IMR-90 (cell line): Measurements from ENCODE around the gene LDLRAD4. TPM values are rescaled to one million over a fixed set of nuclear protein-coding genes. Genes with fewer than 3 reads are reported as not detected.

ENCODE experiments used
- ATAC-seq: fragments of 200-7000 bp; cut with Tn5 transposase; 2 replicates; pipeline ENCODE4 v1.9.1; 2020; ENCODE audit warnings: low read depth, mild to moderate bottlenecking, moderate library complexity
- BruUV-seq: library from RNA; stranded (reverse); fragments of 400-500 nt; replicated peaks from 2 replicates; lab custom pipeline; 2021; lab: Mats Ljungman, UMichigan
- CTCF ChIA-PET: fragments of 300-600 bp; formaldehyde crosslinking; extraction: SDS; loops from one replicate; lab custom pipeline; 2021; ENCODE audit warnings: antibody characterized with exemption; lab: Yijun Ruan, JAX
- POLR2A ChIA-PET: fragments of 300-600 bp; sonication (Branson Sonifier 250); formaldehyde crosslinking; loops from one replicate; lab custom pipeline; 2022; ENCODE audit warnings: antibody characterized with exemption; ENCODE audit not compliant: unreplicated experiment; lab: Charles Lee
- DNase-seq: peaks from one replicate; pipeline ENCODE4 v3.0.0; 2013
- H2AFZ ChIP-seq: replicated peaks from 2 replicates; pipeline ENCODE3; 2013; ENCODE audit warnings: low read length, mild to moderate bottlenecking; ENCODE audit not compliant: poor library complexity
- H2AK5ac ChIP-seq: 2 replicates; pipeline ENCODE4 v1.6.1; 2013; ENCODE audit warnings: low read depth, low read length, inconsistent platforms
- H2AK9ac ChIP-seq: replicated peaks from 2 replicates; pipeline ENCODE3; 2013; ENCODE audit warnings: mild to moderate bottlenecking, low read depth, low read length, moderate library complexity; ENCODE audit not compliant: poor library complexity
- H2BK120ac ChIP-seq: 2 replicates; pipeline ENCODE4 v1.6.1; 2013; ENCODE audit warnings: low read depth, low read length, inconsistent platforms
- H2BK15ac ChIP-seq: 3 replicates; pipeline ENCODE4 v1.6.1; 2013; ENCODE audit warnings: low read depth, low read length, inconsistent platforms
- H2BK20ac ChIP-seq: 2 replicates; pipeline ENCODE4 v1.6.1; 2013; ENCODE audit warnings: low read depth, mild to moderate bottlenecking, inconsistent platforms, low read length, moderate library complexity
- H2BK5ac ChIP-seq: 2 replicates; pipeline ENCODE4 v1.6.1; 2013; ENCODE audit warnings: mild to moderate bottlenecking, low read depth, low read length, inconsistent platforms; ENCODE audit not compliant: poor library complexity, severe bottlenecking
- H3K14ac ChIP-seq: replicated peaks from 2 replicates; pipeline ENCODE4 v1.6.1; 2013; ENCODE audit warnings: low read depth, low read length, inconsistent platforms
- H3K18ac ChIP-seq: 2 replicates; pipeline ENCODE4 v1.6.1; 2013; ENCODE audit warnings: low read depth, low read length, control low read depth
- H3K23ac ChIP-seq: 2 replicates; pipeline ENCODE4 v1.6.1; 2013; ENCODE audit warnings: low read depth, low read length, inconsistent platforms
- H3K27ac ChIP-seq: 2 replicates; pipeline ENCODE4 v1.5.1; 2013; ENCODE audit warnings: mild to moderate bottlenecking, control low read depth, low read length; ENCODE audit not compliant: insufficient read depth
- H3K27me3 ChIP-seq: 2 replicates; pipeline ENCODE4 v1.6.1; 2013; ENCODE audit warnings: low read length; ENCODE audit not compliant: control insufficient read depth, insufficient read depth
- H3K36me3 ChIP-seq: 2 replicates; pipeline ENCODE4 v1.6.1; 2013; ENCODE audit warnings: low read length, mixed read lengths; ENCODE audit not compliant: control insufficient read depth, insufficient read depth
- H3K4ac ChIP-seq: 2 replicates; pipeline ENCODE4 v1.6.1; 2013; ENCODE audit warnings: low read depth, low read length, inconsistent platforms
- H3K4me1 ChIP-seq: 2 replicates; pipeline ENCODE4 v1.6.1; 2013; ENCODE audit warnings: low read length, mixed read lengths; ENCODE audit not compliant: control insufficient read depth, insufficient read depth
- H3K4me2 ChIP-seq: 2 replicates; pipeline ENCODE4 v1.6.1; 2013; ENCODE audit warnings: low read depth, mild to moderate bottlenecking, control low read depth, low read length, moderate library complexity
- H3K4me3 ChIP-seq: 2 replicates; pipeline ENCODE4 v1.5.1; 2013; ENCODE audit warnings: low read depth, mild to moderate bottlenecking, control low read depth, low read length, moderate library complexity; ENCODE audit not compliant: insufficient read depth
- H3K56ac ChIP-seq: 2 replicates; pipeline ENCODE4 v1.6.1; 2013; ENCODE audit warnings: low read length, inconsistent platforms; ENCODE audit not compliant: insufficient read depth; ENCODE audit errors: extremely low read depth
- H3K79me1 ChIP-seq, 2 experiments: 2 replicates each; pipeline ENCODE4 v1.6.1; 2013; ENCODE audit warnings: low read length in 2 of 2, inconsistent platforms in 1 of 2, low read depth in 1 of 2
- H3K9ac ChIP-seq: 2 replicates; pipeline ENCODE4 v1.6.1; 2013; ENCODE audit warnings: low read depth, low read length, control low read depth
- H3K9me1 ChIP-seq: 2 replicates; pipeline ENCODE4 v1.6.1; 2013; ENCODE audit warnings: low read length, inconsistent platforms; ENCODE audit not compliant: insufficient read depth
- H3K9me3 ChIP-seq: 2 replicates; pipeline ENCODE4 v1.6.1; 2013; ENCODE audit warnings: low read length; ENCODE audit not compliant: control insufficient read depth, insufficient read depth
- H4K20me1 ChIP-seq: 2 replicates; pipeline ENCODE4 v1.6.1; 2013; ENCODE audit warnings: low read length, inconsistent platforms; ENCODE audit not compliant: insufficient read depth
- H4K5ac ChIP-seq: 2 replicates; pipeline ENCODE4 v1.6.1; 2013; ENCODE audit warnings: mild to moderate bottlenecking, low read depth, low read length, control low read depth
- H4K8ac ChIP-seq, 2 experiments: 2 replicates each; pipeline ENCODE4 v1.6.1; 2013; ENCODE audit warnings: low read depth in 2 of 2, low read length in 2 of 2, control low read depth in 1 of 2, inconsistent platforms in 1 of 2
- H4K91ac ChIP-seq: 2 replicates; pipeline ENCODE4 v1.6.1; 2013; ENCODE audit warnings: low read depth, low read length, inconsistent platforms; ENCODE audit not compliant: insufficient read depth
- BHLHE40 ChIP-seq: fragments of 150-350 bp; IDR thresholded peaks from 2 replicates; pipeline ENCODE4 v1.6.1; 2016; ENCODE audit warnings: mild to moderate bottlenecking, low read depth, low read length
- CEBPB ChIP-seq: IDR thresholded peaks from 2 replicates; pipeline ENCODE4 v1.6.1; 2012; ENCODE audit warnings: low read depth, low read length, improper control_type of control experiment
- CHD1 ChIP-seq: IDR thresholded peaks from 2 replicates; pipeline ENCODE4 v1.6.1; 2012; ENCODE audit warnings: low read depth, low read length, improper control_type of control experiment
- FOS ChIP-seq: fragments of 150-350 bp; IDR thresholded peaks from 2 replicates; pipeline ENCODE4 v1.6.1; 2016; ENCODE audit warnings: low read depth, low read length
- MAFK ChIP-seq: IDR thresholded peaks from 2 replicates; pipeline ENCODE4 v1.6.1; 2012; ENCODE audit warnings: low read depth, low read length, improper control_type of control experiment
- MAZ ChIP-seq: IDR thresholded peaks from 2 replicates; pipeline ENCODE4 v1.6.1; 2012; ENCODE audit warnings: low read depth, mild to moderate bottlenecking, low read length, improper control_type of control experiment, moderate library complexity, borderline replicate concordance
- MXI1 ChIP-seq: IDR thresholded peaks from 2 replicates; pipeline ENCODE4 v1.6.1; 2012; ENCODE audit warnings: low read depth, mild to moderate bottlenecking, low read length, moderate library complexity, borderline replicate concordance
- NFE2L2 ChIP-seq: fragments of 150-350 bp; IDR thresholded peaks from 2 replicates; pipeline ENCODE4 v1.6.1; 2016; ENCODE audit warnings: low read depth, mild to moderate bottlenecking, low read length
- POLR2A ChIP-seq: IDR thresholded peaks from 2 replicates; pipeline ENCODE4 v1.6.1; 2012; ENCODE audit warnings: mild to moderate bottlenecking, low read depth, low read length
- RAD21 ChIP-seq: IDR thresholded peaks from 2 replicates; pipeline ENCODE4 v1.6.1; 2012; ENCODE audit warnings: low read length, improper control_type of control experiment
- RCOR1 ChIP-seq: IDR thresholded peaks from 2 replicates; pipeline ENCODE4 v1.6.1; 2012; ENCODE audit warnings: mild to moderate bottlenecking, low read length, improper control_type of control experiment; ENCODE audit not compliant: insufficient replicate concordance
- RFX5 ChIP-seq: IDR thresholded peaks from 2 replicates; pipeline ENCODE4 v1.8.0; 2012; ENCODE audit warnings: low read depth, mild to moderate bottlenecking, low read length, moderate library complexity
- SMC3 ChIP-seq: fragments of 150-350 bp; IDR thresholded peaks from 2 replicates; pipeline ENCODE4 v1.6.1; 2016; ENCODE audit warnings: low read depth, mild to moderate bottlenecking, antibody characterized with exemption, low read length, moderate library complexity
- WGBS, 2 experiments: methylation state at CpG; one replicate each; pipeline versions ENCODE4 v1.1.5 to v1.1.7; 2013; ENCODE audit warnings: missing lambda C conversion rate in 2 of 2; ENCODE audit not compliant: insufficient read length in 1 of 2; ENCODE audit errors: extremely low coverage in 2 of 2; 5-methylcytosine and 5-hydroxymethylcytosine counted together
- dilution Hi-C: fragments of 300-500 bp; cut with HindIII; formaldehyde crosslinking; loops from one replicate; pipeline ENCODE4 v1.14.3; 2018; ENCODE audit warnings: low sequenced_read_pairs; ENCODE audit not compliant: unreplicated experiment
- in situ Hi-C: fragments of 300-500 bp; cut with MboI; formaldehyde crosslinking; loops from 3 replicates; pipeline ENCODE4 v1.14.3; 2019; ENCODE audit warnings: low sequenced_read_pairs, inconsistent platforms, mixed read lengths
- intact Hi-C: fragments of 100-400 bp; cut with micrococcal nuclease; formaldehyde crosslinking; loops from 2 replicates; pipeline ENCODE4 v1.10.0; 2022
- polyA plus RNA-seq, 3 experiments: library from polyadenylated mRNA; depleted of rRNA; stranded (reverse); fragments of >200 nt; gene quantifications; 2 replicates each; pipeline ENCODE4 v1.2.3, GENCODE V29; 2012; ENCODE audit warnings: low replicate concordance in 1 of 3
- total RNA-seq: library from RNA; depleted of rRNA; stranded (reverse); fragments of >200 nt; gene quantifications from 2 replicates; pipeline ENCODE4 v1.2.3, GENCODE V29; 2012
- TF ChIP-seq, protein P1 (sequence below): fragments of 150-350 bp; IDR thresholded peaks from 2 replicates; pipeline ENCODE4 v1.6.1; 2016; ENCODE audit warnings: low read depth, mild to moderate bottlenecking, low read length, moderate library complexity, borderline replicate concordance
- TF ChIP-seq, protein P2 (sequence below): fragments of 150-350 bp; IDR thresholded peaks from 2 replicates; pipeline ENCODE4 v1.6.1; 2017; ENCODE audit warnings: mild to moderate bottlenecking, antibody characterized with exemption, low read length, low read depth
- TF ChIP-seq, protein P3 (sequence below): conservative IDR thresholded peaks from 2 replicates; pipeline ENCODE4 v1.5.1; 2012; ENCODE audit warnings: mild to moderate bottlenecking, low read depth, low read length, improper control_type of control experiment

Gene LDLRAD4
- total and polyA plus RNA-seq, 2 of the 4 experiments (the other 2 are of a cell fraction) = not detected

DNA sequence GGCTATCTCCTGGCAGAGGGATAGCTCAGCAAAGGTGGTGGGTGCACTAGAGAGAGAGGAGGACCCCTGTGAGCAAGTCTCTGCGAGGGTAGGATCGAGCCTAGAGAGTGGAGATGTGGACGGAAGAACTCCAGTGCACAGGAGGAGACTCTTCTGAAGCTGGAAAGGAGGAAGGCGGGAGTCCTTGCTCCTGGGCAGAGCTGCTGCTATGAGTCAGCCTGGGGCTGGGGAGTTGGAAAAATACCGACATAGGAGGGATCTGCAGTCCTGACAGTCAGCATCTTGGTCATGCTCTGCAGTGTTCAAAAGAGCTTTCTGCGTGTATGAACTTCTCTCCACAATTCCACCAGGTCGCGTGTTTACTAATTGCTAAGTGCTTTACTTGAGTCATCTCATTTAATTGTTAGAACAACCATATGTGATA is 233.8 kb downstream of the LDLRAD4 start:
- no TSS peak for BruUV-seq
- H2BK20ac ChIP-seq = no peak overlapping the region
- H3K23ac ChIP-seq = no peak overlapping the region
- CTCF ChIA-PET = no interaction called here
- WGBS, 2 experiments = 7% methylated on average over 3 of the region's 8 CpGs; no CpG with 5 or more reads in 1 of the 2 experiments
- H2BK5ac ChIP-seq = no peak overlapping the region
- H4K8ac ChIP-seq = no peak overlapping the region
- H4K20me1 ChIP-seq = no peaks in the 10 kb centered on the region
- H3K4me3 ChIP-seq = no peak overlapping the region
- no peak overlapping the region for H2AFZ ChIP-seq
- H3K4me1 ChIP-seq = no peaks in the 10 kb centered on the region
- H2AK9ac ChIP-seq = no peak overlapping the region
- H3K18ac ChIP-seq = no peak overlapping the region
- H3K9me3 ChIP-seq = no peaks in the 10 kb centered on the region
- no peaks in the 10 kb centered on the region for H3K79me1 ChIP-seq
- H3K9ac ChIP-seq = no peak overlapping the region
- no peak overlapping the region for H2AK5ac ChIP-seq
- TF ChIP-seq CHD1 = no peak
- no peak for TF ChIP-seq MXI1
- TF ChIP-seq NFE2L2 = no peak
- no peak for TF ChIP-seq RAD21
- no peak for TF ChIP-seq MAFK
- TF ChIP-seq MAZ = no peak
- TF ChIP-seq, protein P1, sequence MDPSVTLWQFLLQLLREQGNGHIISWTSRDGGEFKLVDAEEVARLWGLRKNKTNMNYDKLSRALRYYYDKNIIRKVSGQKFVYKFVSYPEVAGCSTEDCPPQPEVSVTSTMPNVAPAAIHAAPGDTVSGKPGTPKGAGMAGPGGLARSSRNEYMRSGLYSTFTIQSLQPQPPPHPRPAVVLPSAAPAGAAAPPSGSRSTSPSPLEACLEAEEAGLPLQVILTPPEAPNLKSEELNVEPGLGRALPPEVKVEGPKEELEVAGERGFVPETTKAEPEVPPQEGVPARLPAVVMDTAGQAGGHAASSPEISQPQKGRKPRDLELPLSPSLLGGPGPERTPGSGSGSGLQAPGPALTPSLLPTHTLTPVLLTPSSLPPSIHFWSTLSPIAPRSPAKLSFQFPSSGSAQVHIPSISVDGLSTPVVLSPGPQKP = no peak
- TF ChIP-seq CEBPB = no peak
- TF ChIP-seq SMC3 = no peak
- TF ChIP-seq, protein P2, sequence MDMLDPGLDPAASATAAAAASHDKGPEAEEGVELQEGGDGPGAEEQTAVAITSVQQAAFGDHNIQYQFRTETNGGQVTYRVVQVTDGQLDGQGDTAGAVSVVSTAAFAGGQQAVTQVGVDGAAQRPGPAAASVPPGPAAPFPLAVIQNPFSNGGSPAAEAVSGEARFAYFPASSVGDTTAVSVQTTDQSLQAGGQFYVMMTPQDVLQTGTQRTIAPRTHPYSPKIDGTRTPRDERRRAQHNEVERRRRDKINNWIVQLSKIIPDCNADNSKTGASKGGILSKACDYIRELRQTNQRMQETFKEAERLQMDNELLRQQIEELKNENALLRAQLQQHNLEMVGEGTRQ = no peak
- TF ChIP-seq RFX5 = no peak
- no peak for TF ChIP-seq RCOR1
- TF ChIP-seq, protein P3, sequence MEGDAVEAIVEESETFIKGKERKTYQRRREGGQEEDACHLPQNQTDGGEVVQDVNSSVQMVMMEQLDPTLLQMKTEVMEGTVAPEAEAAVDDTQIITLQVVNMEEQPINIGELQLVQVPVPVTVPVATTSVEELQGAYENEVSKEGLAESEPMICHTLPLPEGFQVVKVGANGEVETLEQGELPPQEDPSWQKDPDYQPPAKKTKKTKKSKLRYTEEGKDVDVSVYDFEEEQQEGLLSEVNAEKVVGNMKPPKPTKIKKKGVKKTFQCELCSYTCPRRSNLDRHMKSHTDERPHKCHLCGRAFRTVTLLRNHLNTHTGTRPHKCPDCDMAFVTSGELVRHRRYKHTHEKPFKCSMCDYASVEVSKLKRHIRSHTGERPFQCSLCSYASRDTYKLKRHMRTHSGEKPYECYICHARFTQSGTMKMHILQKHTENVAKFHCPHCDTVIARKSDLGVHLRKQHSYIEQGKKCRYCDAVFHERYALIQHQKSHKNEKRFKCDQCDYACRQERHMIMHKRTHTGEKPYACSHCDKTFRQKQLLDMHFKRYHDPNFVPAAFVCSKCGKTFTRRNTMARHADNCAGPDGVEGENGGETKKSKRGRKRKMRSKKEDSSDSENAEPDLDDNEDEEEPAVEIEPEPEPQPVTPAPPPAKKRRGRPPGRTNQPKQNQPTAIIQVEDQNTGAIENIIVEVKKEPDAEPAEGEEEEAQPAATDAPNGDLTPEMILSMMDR = no peak
- no peak for TF ChIP-seq POLR2A
- TF ChIP-seq BHLHE40 = no peak
- TF ChIP-seq FOS = no peak
- dilution Hi-C loops = no loop called here
- H3K9me1 ChIP-seq = no peaks in the 10 kb centered on the region
- H3K14ac ChIP-seq = no peak overlapping the region
- ATAC-seq (peak; percentile 68), DNase-seq (peak; percentile 14)
- H4K5ac ChIP-seq = no peak overlapping the region
- no peak overlapping the region for H3K4ac ChIP-seq
- peaks cover 2% of the 10 kb centered on the region; the same call in 1 of the 2 replicates for H3K27me3 ChIP-seq
- H2BK120ac ChIP-seq = no peak overlapping the region
- H4K91ac ChIP-seq = no peak overlapping the region
- H3K4me2 ChIP-seq = no peak overlapping the region
- POLR2A ChIA-PET = no interaction called here
- no peak overlapping the region for H2BK15ac ChIP-seq
- H3K27ac ChIP-seq = no peak overlapping the region
- no peak overlapping the region for H3K56ac ChIP-seq
- no peaks in the 10 kb centered on the region for H3K36me3 ChIP-seq
- intact Hi-C loops = no loop called here
- in situ Hi-C loops = no loop called here
